A549 (cell line): ENCODE results near the gene KRTAP4-8.

Source experiments
- CHD4 ChIP-seq: fragments of 200-600 bp; sonication (generic); IDR thresholded peaks from 2 replicates; pipeline ENCODE4 v1.6.1; 2016; ENCODE audit warnings: antibody characterized with exemption, mild to moderate bottlenecking, borderline replicate concordance
- ESRRA ChIP-seq: fragments of 150-350 bp; IDR thresholded peaks from 2 replicates; pipeline ENCODE4 v1.6.1; 2014; ENCODE audit warnings: mild to moderate bottlenecking, low read length, borderline replicate concordance
- GATA3 ChIP-seq: IDR thresholded peaks from 2 replicates; pipeline ENCODE4 v1.6.1; 2012; ENCODE audit warnings: borderline replicate concordance
- HDAC2 ChIP-seq: fragments of 200-600 bp; sonication (generic); IDR thresholded peaks from 2 replicates; pipeline ENCODE4 v1.6.1; 2016
- KDM5A ChIP-seq: fragments of 200-600 bp; sonication (generic); IDR thresholded peaks from 2 replicates; pipeline ENCODE4 v1.6.1; 2016; ENCODE audit warnings: antibody characterized with exemption, mild to moderate bottlenecking
- MYC ChIP-seq: IDR thresholded peaks from 2 replicates; pipeline ENCODE4 v1.6.1; 2012; ENCODE audit warnings: mild to moderate bottlenecking, inconsistent platforms, low read length, improper control_type of control experiment, borderline replicate concordance
- POLR2A ChIP-seq: IDR thresholded peaks from 2 replicates; pipeline ENCODE4 v1.6.1; 2012; ENCODE audit warnings: mild to moderate bottlenecking, low read length
- RCOR1 ChIP-seq: fragments of 150-350 bp; IDR thresholded peaks from 2 replicates; pipeline ENCODE4 v1.6.1; 2014; ENCODE audit warnings: antibody characterized with exemption, low read length, low read depth
- TF ChIP-seq, protein P1 (sequence below): fragments of >200 bp; sonication (Bioruptor Twin); formaldehyde crosslinking; IDR thresholded peaks from 3 replicates; pipeline ENCODE4 v1.5.1; 2016
- TF ChIP-seq, protein P2 (sequence below): IDR thresholded peaks from 2 replicates; pipeline ENCODE4 v1.6.1; 2012
- TF ChIP-seq, protein P3 (sequence below): fragments of 450-650 bp; IDR thresholded peaks from 2 replicates; pipeline ENCODE4 v1.6.1; 2014; ENCODE audit warnings: antibody characterized with exemption

DNA sequence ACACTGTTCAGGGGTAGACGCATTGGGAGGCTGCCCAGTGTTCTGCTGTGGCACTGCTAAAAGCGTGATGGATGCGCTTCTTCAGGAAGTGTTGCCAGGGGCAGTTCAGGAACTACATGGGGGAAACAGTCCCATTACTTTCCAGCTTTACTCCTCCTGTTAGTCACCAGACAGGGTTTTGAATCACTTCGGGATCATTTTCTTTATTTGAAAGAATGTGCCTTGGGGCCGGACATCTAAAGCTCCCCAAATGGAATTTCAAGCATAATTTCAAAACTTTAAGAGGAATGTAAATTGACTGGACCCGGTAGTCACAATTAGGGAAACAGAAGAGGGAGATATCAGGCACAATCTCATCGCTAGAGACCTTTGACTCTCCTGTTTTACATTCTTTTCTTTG, 49.5 kb downstream of the KRTAP4-8 start:
- TF ChIP-seq HDAC2 (no peak), MYC (no peak), POLR2A (no peak), CHD4 (no peak), ESRRA (no peak), GATA3 (no peak), RCOR1 (no peak), KDM5A (no peak)
- TF ChIP-seq, protein P1, sequence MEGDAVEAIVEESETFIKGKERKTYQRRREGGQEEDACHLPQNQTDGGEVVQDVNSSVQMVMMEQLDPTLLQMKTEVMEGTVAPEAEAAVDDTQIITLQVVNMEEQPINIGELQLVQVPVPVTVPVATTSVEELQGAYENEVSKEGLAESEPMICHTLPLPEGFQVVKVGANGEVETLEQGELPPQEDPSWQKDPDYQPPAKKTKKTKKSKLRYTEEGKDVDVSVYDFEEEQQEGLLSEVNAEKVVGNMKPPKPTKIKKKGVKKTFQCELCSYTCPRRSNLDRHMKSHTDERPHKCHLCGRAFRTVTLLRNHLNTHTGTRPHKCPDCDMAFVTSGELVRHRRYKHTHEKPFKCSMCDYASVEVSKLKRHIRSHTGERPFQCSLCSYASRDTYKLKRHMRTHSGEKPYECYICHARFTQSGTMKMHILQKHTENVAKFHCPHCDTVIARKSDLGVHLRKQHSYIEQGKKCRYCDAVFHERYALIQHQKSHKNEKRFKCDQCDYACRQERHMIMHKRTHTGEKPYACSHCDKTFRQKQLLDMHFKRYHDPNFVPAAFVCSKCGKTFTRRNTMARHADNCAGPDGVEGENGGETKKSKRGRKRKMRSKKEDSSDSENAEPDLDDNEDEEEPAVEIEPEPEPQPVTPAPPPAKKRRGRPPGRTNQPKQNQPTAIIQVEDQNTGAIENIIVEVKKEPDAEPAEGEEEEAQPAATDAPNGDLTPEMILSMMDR = no peak
- TF ChIP-seq, protein P2, sequence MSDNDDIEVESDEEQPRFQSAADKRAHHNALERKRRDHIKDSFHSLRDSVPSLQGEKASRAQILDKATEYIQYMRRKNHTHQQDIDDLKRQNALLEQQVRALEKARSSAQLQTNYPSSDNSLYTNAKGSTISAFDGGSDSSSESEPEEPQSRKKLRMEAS = no peak
- TF ChIP-seq, protein P3, sequence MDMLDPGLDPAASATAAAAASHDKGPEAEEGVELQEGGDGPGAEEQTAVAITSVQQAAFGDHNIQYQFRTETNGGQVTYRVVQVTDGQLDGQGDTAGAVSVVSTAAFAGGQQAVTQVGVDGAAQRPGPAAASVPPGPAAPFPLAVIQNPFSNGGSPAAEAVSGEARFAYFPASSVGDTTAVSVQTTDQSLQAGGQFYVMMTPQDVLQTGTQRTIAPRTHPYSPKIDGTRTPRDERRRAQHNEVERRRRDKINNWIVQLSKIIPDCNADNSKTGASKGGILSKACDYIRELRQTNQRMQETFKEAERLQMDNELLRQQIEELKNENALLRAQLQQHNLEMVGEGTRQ = no peak
